T-cell (primary cell): ENCODE results near the gene MFGE8. TPM values are rescaled to one million over a fixed set of nuclear protein-coding genes. Genes with fewer than 3 reads are reported as not detected.
A peak's percentile ranks its signal among the peaks of the same experiment; 100 is the strongest.

ENCODE experiments used
- ATAC-seq, 4 experiments: fragments of 200-7000 bp in 3 of 4; fragments of 150-1000 bp in 1 of 4; cut with Tn5 transposase; replicated peaks in 1 of 4; 1 replicate in 3 of 4; 2 replicates in 1 of 4; pipeline ENCODE4 v1.10.0; 2021; ENCODE audit warnings: moderate library complexity in 3 of 4, mild to moderate bottlenecking in 2 of 4, moderate number of reproducible peaks in 1 of 4
- CTCF ChIA-PET, 2 donors: fragments of 300-600 bp; sonication (Branson Sonifier 250); formaldehyde crosslinking; loops; one replicate each; lab custom pipeline; 2022; ENCODE audit warnings: antibody characterized with exemption in 2 of 2; lab: Charles Lee
- POLR2A ChIA-PET, 2 donors: fragments of 300-600 bp; sonication (Branson Sonifier 250); formaldehyde crosslinking; loops; one replicate each; lab custom pipeline; 2022; ENCODE audit warnings: antibody characterized with exemption in 2 of 2; lab: Charles Lee
- DNase-seq, 35 experiments: peaks; one replicate each; pipeline versions ENCODE4 v3.0.0 to v3.0.0-alpha.2; 2013 to 2023
- H3K27ac ChIP-seq: one replicate; pipeline ENCODE4 v1.5.1; 2013; ENCODE audit warnings: low read length
- H3K27me3 ChIP-seq, 2 experiments: replicated peaks in 1 of 2; 1 replicate in 1 of 2; 2 replicates in 1 of 2; pipeline versions ENCODE4 v1.6.1 to v1.7.0; 2013; ENCODE audit warnings: low read length in 1 of 2, mixed read lengths in 1 of 2; ENCODE audit not compliant: control insufficient read depth in 2 of 2, insufficient read depth in 2 of 2; ENCODE audit errors: extremely low read depth in 1 of 2
- H3K36me3 ChIP-seq, 2 donors: 1 replicate in 1 of 2; 2 replicates in 1 of 2; pipeline versions ENCODE4 v1.6.1 to v1.7.0; 2013; ENCODE audit warnings: low read length in 1 of 2; ENCODE audit not compliant: control insufficient read depth in 2 of 2, insufficient read depth in 1 of 2; ENCODE audit errors: extremely low read depth in 1 of 2
- H3K4me1 ChIP-seq, 2 experiments: 1 replicate in 1 of 2; 2 replicates in 1 of 2; pipeline versions ENCODE4 v1.6.1 to v1.7.0; 2013; ENCODE audit warnings: low read length in 2 of 2, mixed read lengths in 1 of 2; ENCODE audit not compliant: insufficient read depth in 2 of 2, control insufficient read depth in 1 of 2; ENCODE audit errors: extremely low read depth in 1 of 2
- H3K4me3 ChIP-seq, 2 donors: 1 replicate in 1 of 2; 2 replicates in 1 of 2; pipeline versions ENCODE4 v1.5.1 to v1.7.0; 2013; ENCODE audit warnings: mild to moderate bottlenecking in 2 of 2, low read length in 1 of 2, moderate library complexity in 1 of 2; ENCODE audit not compliant: control insufficient read depth in 1 of 2; ENCODE audit errors: extremely low read depth in 1 of 2
- H3K9me3 ChIP-seq: 2 replicates; pipeline ENCODE4 v1.7.0; 2013
- H3K27ac Mint-ChIP-seq, 2 donors: one replicate each; pipeline ENCODE4 v1.8.0; 2020 to 2021; ENCODE audit warnings: mild to moderate bottlenecking in 2 of 2, mixed read lengths in 2 of 2
- H3K27me3 Mint-ChIP-seq, 2 donors: one replicate each; pipeline ENCODE4 v1.8.0; 2021 to 2022; ENCODE audit warnings: mixed read lengths in 2 of 2
- H3K36me3 Mint-ChIP-seq: one replicate; pipeline ENCODE4 v1.8.0; 2021; ENCODE audit warnings: mixed read lengths
- H3K4me1 Mint-ChIP-seq, 3 donors: one replicate each; pipeline ENCODE4 v1.8.0; 2020 to 2022; ENCODE audit warnings: mixed read lengths in 3 of 3, mild to moderate bottlenecking in 1 of 3
- H3K4me3 Mint-ChIP-seq, 3 donors: one replicate each; pipeline ENCODE4 v1.8.0; 2020 to 2022; ENCODE audit warnings: mild to moderate bottlenecking in 3 of 3, mixed read lengths in 3 of 3, moderate library complexity in 3 of 3
- H3K9me3 Mint-ChIP-seq, 3 donors: one replicate each; pipeline ENCODE4 v1.8.0; 2020 to 2022; ENCODE audit warnings: mixed read lengths in 3 of 3
- WGBS: methylation state at CpG from one replicate; pipeline ENCODE4 v1.1.5; 2013; ENCODE audit warnings: missing lambda C conversion rate; ENCODE audit not compliant: insufficient coverage; 5-methylcytosine and 5-hydroxymethylcytosine counted together
- total RNA-seq, 35 experiments: library from RNA in 6 of 35; stranded (reverse) in 6 of 35; fragments of 120-200 nt in 1 of 35; gene quantifications; one replicate each; pipeline versions ENCODE4 v1.2.1 to v1.2.4 and lab custom pipeline; 2013 to 2026

The MFGE8 gene
- total RNA-seq, 5 donors from 2014 or later (not counting 1 experiment from before 2014, with no cell fraction given): 75.4 to 132 (median 99.5) TPM

DNA sequence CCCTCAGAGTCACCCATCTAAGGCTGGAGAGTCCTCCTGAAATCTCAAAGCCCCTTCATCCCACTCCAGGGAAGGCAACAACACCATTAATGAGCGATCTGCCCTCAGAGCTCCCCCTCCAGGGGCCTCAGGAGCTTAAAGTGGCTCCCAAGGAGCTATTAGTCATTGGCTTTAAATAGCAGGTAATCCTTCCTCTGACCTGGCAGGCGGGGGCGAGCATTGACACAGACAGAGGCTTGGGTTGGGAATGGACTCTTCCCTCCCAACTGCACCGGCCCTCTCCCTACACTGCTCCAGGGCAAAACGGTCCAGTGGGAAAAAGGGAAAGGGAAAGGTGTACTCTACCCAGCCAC is 1.4 kb downstream of the MFGE8 start:
- no peak overlapping the region for H3K27ac ChIP-seq
- Mint-ChIP-seq H3K4me3 (peak overlapping the region; percentile 88 to 99 (median 97)), H3K27ac (peak overlapping the region; percentile 81 to 85), H3K4me1 (peaks cover 27 to 39% (median 32%) of the 10 kb centered on the region in 3 donors), H3K27me3 (no peaks in the 10 kb centered on the region), H3K9me3 (no peaks in the 10 kb centered on the region), H3K36me3 (peaks cover 6% of the 10 kb centered on the region)
- no peaks in the 10 kb centered on the region for H3K9me3 ChIP-seq
- H3K27me3 ChIP-seq: peaks cover 0 to 5% of the 10 kb centered on the region in 2 experiments
- POLR2A ChIA-PET: no interaction called here
- peaks cover 5 to 8% of the 10 kb centered on the region in 2 donors for H3K36me3 ChIP-seq
- H3K4me3 ChIP-seq: no peak overlapping the region
- no peak for ATAC-seq
- CTCF ChIA-PET: interaction anchor here in 1 of 2 donors (1.4 kb wide), 1 partner anchor 9 kb away, joined by 3 read pairs; no protein-coding TSS in a partner anchor
- no CpG with 5 or more reads among the region's 5 CpGs for WGBS
- no peak for DNase-seq
- H3K4me1 ChIP-seq: peaks cover 5 to 20% of the 10 kb centered on the region in 2 experiments

DNA sequence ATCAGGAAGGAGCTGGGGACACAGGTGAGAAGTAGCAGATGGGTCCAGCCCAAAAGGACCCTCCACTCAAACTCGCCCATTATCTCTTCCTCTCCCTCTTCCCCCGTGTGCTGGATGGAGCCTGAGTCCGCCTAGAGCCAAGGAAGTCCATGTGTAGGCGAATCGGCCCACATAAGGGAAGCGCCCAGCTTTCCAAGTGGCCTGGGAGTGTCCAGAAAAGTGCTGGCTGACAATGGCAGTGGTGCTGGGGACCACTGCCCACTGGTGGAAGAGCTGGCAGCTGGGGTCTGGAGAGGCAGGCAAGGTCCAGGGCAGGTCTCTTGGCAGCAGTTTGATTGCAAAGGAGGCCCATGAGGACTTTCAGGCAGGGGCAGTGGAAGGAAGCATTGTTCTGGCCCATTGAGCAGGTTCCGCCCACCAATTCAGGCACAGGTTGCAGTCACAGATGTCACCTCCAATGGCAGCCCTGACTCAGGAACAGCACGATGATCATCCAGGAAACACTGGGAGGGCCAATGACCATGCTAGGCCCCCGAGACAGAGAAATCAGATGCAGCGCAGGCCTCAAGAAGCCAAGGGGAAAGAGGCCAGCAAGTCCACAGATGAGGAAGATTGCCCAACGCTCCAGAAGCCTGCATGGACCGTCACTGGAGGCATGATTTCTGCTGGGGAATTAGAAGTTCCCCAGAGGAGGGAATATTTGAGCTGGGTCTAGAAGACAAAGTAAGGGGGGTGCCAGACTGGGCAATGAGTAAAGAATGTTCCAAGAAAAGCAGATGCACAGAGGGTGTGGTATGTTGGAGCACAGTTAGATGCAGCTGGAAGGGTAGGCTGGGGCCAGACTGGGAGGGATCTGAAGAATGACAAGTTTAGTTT is 3.0 kb downstream of the MFGE8 start:
- Histone ChIP-seq H3K27ac (no peak overlapping the region), H3K27me3 (peaks cover 0 to 3% of the 10 kb centered on the region in 2 experiments), H3K4me3 (no peak overlapping the region), H3K4me1 (peaks cover 5 to 26% of the 10 kb centered on the region in 2 experiments), H3K9me3 (no peaks in the 10 kb centered on the region), H3K36me3 (peaks cover 5 to 8% of the 10 kb centered on the region in 2 donors)
- Mint-ChIP-seq H3K9me3 (no peaks in the 10 kb centered on the region), H3K27ac (peak overlapping the region; percentile 77 to 81), H3K4me1 (peaks cover 32 to 48% (median 38%) of the 10 kb centered on the region in 3 donors), H3K36me3 (peaks cover 6% of the 10 kb centered on the region), H3K27me3 (no peaks in the 10 kb centered on the region), H3K4me3 (peak overlapping the region in 1 of 3 donors; percentile 99)
- ChIA-PET CTCF (no interaction called here), POLR2A (interaction anchor here in 1 of 2 donors (0.5 kb wide), 1 partner anchor 1601 kb away, joined by 3 read pairs; no protein-coding TSS in a partner anchor)
- ATAC-seq: no peak
- DNase-seq: no peak
- WGBS: 89% methylated on average over 10 of the region's 12 CpGs

DNA sequence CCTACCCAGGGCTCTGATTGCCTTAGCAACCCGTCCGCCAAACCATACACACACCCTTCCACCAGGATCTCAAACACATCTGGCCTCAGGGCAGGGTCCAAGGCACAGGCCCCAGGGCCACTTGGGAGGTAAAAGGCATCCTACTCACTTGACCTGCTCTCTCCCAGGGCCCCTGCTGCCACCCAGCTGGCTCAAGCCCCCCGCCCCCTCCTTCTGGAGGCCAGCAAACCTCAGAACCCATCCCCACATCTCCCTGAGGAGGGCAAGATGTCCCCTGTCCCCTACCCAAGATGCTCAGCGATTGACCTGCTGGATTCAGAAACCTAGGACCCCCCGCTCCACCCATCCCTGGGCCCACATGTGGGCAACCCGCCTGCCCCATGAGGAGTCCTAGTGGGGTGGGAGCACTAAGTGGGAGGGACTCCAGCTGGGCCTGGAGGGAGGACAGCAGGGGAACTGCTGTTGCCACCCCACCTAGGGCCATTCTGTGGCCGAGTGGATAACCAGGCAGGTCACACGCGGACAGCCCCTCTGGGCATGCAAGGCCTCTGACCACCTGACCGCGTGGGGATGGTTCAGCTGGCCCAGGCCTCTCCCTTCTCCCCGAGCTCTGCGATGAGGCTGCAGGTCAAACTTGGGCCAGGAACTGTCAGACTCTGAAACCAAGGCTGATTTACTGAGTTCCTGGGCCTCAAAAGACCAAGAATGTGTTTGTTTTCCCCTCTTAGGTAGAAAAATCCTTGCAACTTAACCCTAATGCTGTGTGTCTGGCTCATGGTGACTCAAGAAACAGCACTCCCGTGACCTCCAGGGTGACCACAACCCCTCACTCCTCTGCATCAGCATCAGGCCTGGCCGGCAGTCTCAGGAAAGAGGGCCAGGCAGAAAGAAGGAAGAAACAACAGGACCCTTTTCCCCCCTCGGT is 4.2 kb downstream of the MFGE8 start:
- ChIA-PET POLR2A (no interaction called here), CTCF (interaction anchor here in 1 of 2 donors (0.6 kb wide), 1 partner anchor 15 kb away, joined by 3 read pairs; no protein-coding TSS in a partner anchor)
- peak overlapping the region; percentile 60 to 84 for H3K27ac Mint-ChIP-seq
- ATAC-seq (no peak), DNase-seq (no peak)
- H3K4me1 Mint-ChIP-seq: peaks cover 44 to 61% (median 51%) of the 10 kb centered on the region in 3 donors
- peaks cover 5 to 8% of the 10 kb centered on the region in 2 donors for H3K36me3 ChIP-seq
- whole genome bisulfite sequencing: 89% methylated on average over 13 of the region's 16 CpGs
- H3K4me1 ChIP-seq: peaks cover 14 to 38% of the 10 kb centered on the region in 2 experiments
- no peaks in the 10 kb centered on the region for H3K9me3 ChIP-seq
- H3K36me3 Mint-ChIP-seq: peaks cover 6% of the 10 kb centered on the region
- H3K9me3 Mint-ChIP-seq: no peaks in the 10 kb centered on the region
- H3K27me3 Mint-ChIP-seq: no peaks in the 10 kb centered on the region
- H3K27ac ChIP-seq: no peak overlapping the region
- no peak overlapping the region for H3K4me3 Mint-ChIP-seq
- no peaks in the 10 kb centered on the region for H3K27me3 ChIP-seq
- no peak overlapping the region for H3K4me3 ChIP-seq

DNA sequence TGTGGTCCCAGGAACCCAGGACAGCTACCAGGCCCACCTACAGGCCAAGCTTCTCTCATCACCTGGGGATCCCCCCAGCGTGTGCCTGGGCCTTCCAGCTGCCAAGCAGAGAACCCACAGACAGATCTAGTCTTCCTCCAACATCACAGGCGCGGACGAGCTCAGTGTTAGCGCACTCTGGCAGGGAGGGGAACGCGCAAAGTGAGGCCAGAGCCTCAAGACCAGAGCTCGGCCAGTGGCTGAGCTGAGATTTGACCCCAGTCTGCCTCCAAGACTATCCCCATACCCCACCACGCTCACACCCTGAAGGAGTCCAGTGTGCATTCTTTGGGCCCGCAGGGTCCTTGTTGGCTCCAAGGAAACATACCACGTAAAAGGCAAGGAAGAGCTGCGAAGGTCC is 5.1 kb downstream of the MFGE8 start:
- ChIA-PET CTCF (interaction anchor here in 1 of 2 donors (0.6 kb wide), 1 partner anchor 14 kb away, joined by 3 read pairs; no protein-coding TSS in a partner anchor), POLR2A (no interaction called here)
- H3K27ac Mint-ChIP-seq: peak overlapping the region; percentile 77 to 84
- 89% methylated on average over 12 of the region's 12 CpGs for WGBS
- H3K36me3 Mint-ChIP-seq: peaks cover 6% of the 10 kb centered on the region
- peaks cover 48 to 63% (median 54%) of the 10 kb centered on the region in 3 donors for H3K4me1 Mint-ChIP-seq
- no peak overlapping the region for H3K4me3 Mint-ChIP-seq
- no peaks in the 10 kb centered on the region for H3K27me3 ChIP-seq
- no peaks in the 10 kb centered on the region for H3K9me3 Mint-ChIP-seq
- DNase-seq (no peak), ATAC-seq (no peak)
- H3K36me3 ChIP-seq: peaks cover 5 to 8% of the 10 kb centered on the region in 2 donors
- no peaks in the 10 kb centered on the region for H3K9me3 ChIP-seq
- peaks cover 16 to 42% of the 10 kb centered on the region in 2 experiments for H3K4me1 ChIP-seq
- H3K27ac ChIP-seq: no peak overlapping the region
- no peaks in the 10 kb centered on the region for H3K27me3 Mint-ChIP-seq
- H3K4me3 ChIP-seq: no peak overlapping the region

DNA sequence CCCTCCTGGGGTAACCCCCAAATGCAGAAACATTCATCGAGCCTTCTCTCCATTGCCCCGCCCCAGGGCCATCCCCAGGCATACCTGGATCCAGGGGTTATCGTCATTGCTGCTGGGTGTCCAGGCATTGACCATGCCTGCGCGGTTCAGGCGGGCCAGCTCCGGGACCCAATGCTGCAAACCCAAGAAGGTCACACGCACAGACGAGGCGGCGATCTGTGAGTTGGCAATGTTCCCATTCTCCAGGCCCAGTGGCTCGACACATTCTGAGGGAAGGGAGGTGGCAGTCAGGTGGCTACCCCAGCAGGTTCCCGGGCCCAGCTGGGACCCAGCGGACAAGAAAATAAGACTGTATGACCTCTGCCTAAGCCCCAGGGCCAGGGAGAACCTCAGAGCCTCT is 6.1 kb downstream of the MFGE8 start:
- ATAC-seq (no peak), DNase-seq (no peak)
- Histone ChIP-seq H3K9me3 (no peaks in the 10 kb centered on the region), H3K4me3 (no peak overlapping the region), H3K27me3 (no peaks in the 10 kb centered on the region), H3K27ac (no peak overlapping the region), H3K4me1 (peaks cover 20 to 43% of the 10 kb centered on the region in 2 experiments), H3K36me3 (peaks cover 5 to 8% of the 10 kb centered on the region in 2 donors)
- Mint-ChIP-seq H3K27me3 (no peaks in the 10 kb centered on the region), H3K4me1 (peaks cover 52 to 67% (median 59%) of the 10 kb centered on the region in 3 donors), H3K9me3 (no peaks in the 10 kb centered on the region), H3K27ac (peak overlapping the region in 1 of 2 donors; percentile 98), H3K4me3 (no peak overlapping the region), H3K36me3 (peaks cover 6% of the 10 kb centered on the region)
- ChIA-PET CTCF (interaction anchor here in 1 of 2 donors (0.6 kb wide), 1 partner anchor 11 kb away, joined by 5 read pairs; no protein-coding TSS in a partner anchor), POLR2A (no interaction called here)
- 84% methylated on average over 11 of the region's 14 CpGs for WGBS
